ENCODE results near the gene PITRM1. TPM values are rescaled to one million over a fixed set of nuclear protein-coding genes. Genes with fewer than 3 reads are reported as not detected.

PITRM1 gene
- total and polyA plus RNA-seq, 2 experiments from 2014 or later, result 59.3 to 65.0 TPM

GRCh38 chr10:3147117-3147820, 25.3 kb downstream of the PITRM1 start:
- TF ChIP-seq CTCF (IDR thresholded peaks at IDR 0.05; ENCODE audit: low read depth, low read length), result no peak
- Histone ChIP-seq H3K36me3 (peaks cover 75% of the 10 kb centered on the region), H3K27me3 (no peaks in the 10 kb centered on the region), H3K27ac (no peak overlapping the region), H3K4me3 (no peak overlapping the region), H3K4me1 (ENCODE audit: low read depth) (no peaks in the 10 kb centered on the region), H3K9me3 (ENCODE audit: low read depth) (no peaks in the 10 kb centered on the region)
- no peak for DNase-seq (ENCODE audit: low read depth in 1 of 2, low spot score in 1 of 2)

GRCh38 chr10:3146289-3146688, 26.3 kb downstream of the PITRM1 start:
- no peaks in the 10 kb centered on the region for H3K27me3 ChIP-seq
- H3K36me3 ChIP-seq, result peaks cover 82% of the 10 kb centered on the region
- H3K4me3 ChIP-seq, result no peak overlapping the region
- no peak overlapping the region for H3K27ac ChIP-seq
- no peak for TF ChIP-seq CTCF (IDR thresholded peaks at IDR 0.05; ENCODE audit: low read depth, low read length)
- DNase-seq (ENCODE audit: low read depth in 1 of 2, low spot score in 1 of 2), result no peak
- H3K4me1 ChIP-seq (ENCODE audit: low read depth), result no peaks in the 10 kb centered on the region
- H3K9me3 ChIP-seq (ENCODE audit: low read depth), result no peaks in the 10 kb centered on the region

- H3K27me3 ChIP-seq, result no peaks in the 10 kb centered on the region
- no peak overlapping the region for H3K4me3 ChIP-seq
- H3K9me3 ChIP-seq (ENCODE audit: low read depth), result no peaks in the 10 kb centered on the region
- H3K4me1 ChIP-seq (ENCODE audit: low read depth), result no peaks in the 10 kb centered on the region
- H3K36me3 ChIP-seq, result peaks cover 85% of the 10 kb centered on the region
- no peak for DNase-seq (ENCODE audit: low read depth in 1 of 2, low spot score in 1 of 2)
- TF ChIP-seq CTCF (IDR thresholded peaks at IDR 0.05; ENCODE audit: low read depth, low read length), result no peak
- H3K27ac ChIP-seq, result no peak overlapping the region
Observed at GRCh38 chr10:3145366-3145765, 27.2 kb downstream of the PITRM1 start.

GRCh38 chr10:3143791-3144434, 28.7 kb downstream of the PITRM1 start:
- no peak overlapping the region for H3K27ac ChIP-seq
- no peak for DNase-seq (ENCODE audit: low read depth in 1 of 2, low spot score in 1 of 2)
- TF ChIP-seq CTCF (IDR thresholded peaks at IDR 0.05; ENCODE audit: low read depth, low read length), result no peak
- H3K36me3 ChIP-seq, result peaks cover 84% of the 10 kb centered on the region
- no peak overlapping the region for H3K4me3 ChIP-seq
- no peaks in the 10 kb centered on the region for H3K27me3 ChIP-seq
- no peaks in the 10 kb centered on the region for H3K9me3 ChIP-seq (ENCODE audit: low read depth)
- no peaks in the 10 kb centered on the region for H3K4me1 ChIP-seq (ENCODE audit: low read depth)

GRCh38 chr10:3143366-3143765, 29.2 kb downstream of the PITRM1 start:
- no peak for TF ChIP-seq CTCF (IDR thresholded peaks at IDR 0.05; ENCODE audit: low read depth, low read length)
- no peak for DNase-seq (ENCODE audit: low read depth in 1 of 2, low spot score in 1 of 2)
- H3K4me3 ChIP-seq, result no peak overlapping the region
- H3K27ac ChIP-seq, result peak overlapping the region; percentile 80
- H3K27me3 ChIP-seq, result no peaks in the 10 kb centered on the region
- peaks cover 82% of the 10 kb centered on the region for H3K36me3 ChIP-seq
- no peaks in the 10 kb centered on the region for H3K9me3 ChIP-seq (ENCODE audit: low read depth)
- H3K4me1 ChIP-seq (ENCODE audit: low read depth), result no peaks in the 10 kb centered on the region
